ENCODE data around the gene CMTM8.

Gene CMTM8

GRCh38 chr3:32281570-32282106 is 43.2 kb downstream of the CMTM8 start:
- no peak for DNase-seq

GRCh38 chr3:32282578-32283154 is 44.2 kb downstream of the CMTM8 start:
- DNase-seq: no peak

- peak; percentile 53 for DNase-seq
These were observed 44.8 kb downstream of the CMTM8 start for GRCh38 chr3:32283304-32283703.

- no peak for DNase-seq
These were observed 46.1 kb downstream of the CMTM8 start for GRCh38 chr3:32284443-32285212.

GRCh38 chr3:32285891-32286290 is 47.4 kb downstream of the CMTM8 start:
- DNase-seq: no peak

GRCh38 chr3:32288819-32289218 is 50.3 kb downstream of the CMTM8 start:
- no peak for DNase-seq

GRCh38 chr3:32290619-32291018 is 52.1 kb downstream of the CMTM8 start:
- DNase-seq: no peak

- no peak for DNase-seq
These were observed 53.8 kb downstream of the CMTM8 start for GRCh38 chr3:32292085-32292796.

- DNase-seq: no peak
These were observed 55.4 kb downstream of the CMTM8 start for GRCh38 chr3:32293903-32294302.

GRCh38 chr3:32296251-32297204 is 58.0 kb downstream of the CMTM8 start:
- peak; percentile 61 for DNase-seq

GRCh38 chr3:32297366-32297765 is 58.9 kb downstream of the CMTM8 start:
- no peak for DNase-seq

GRCh38 chr3:32301426-32301825 is 62.9 kb downstream of the CMTM8 start:
- no peak for DNase-seq

GRCh38 chr3:32302601-32303398 is 64.3 kb downstream of the CMTM8 start:
- no peak for DNase-seq

GRCh38 chr3:32303399-32303747 is 64.9 kb downstream of the CMTM8 start:
- no peak for DNase-seq

- no peak for DNase-seq
These were observed 65.7 kb downstream of the CMTM8 start for GRCh38 chr3:32303977-32304881.

- DNase-seq: no peak
These were observed 66.9 kb downstream of the CMTM8 start for GRCh38 chr3:32305361-32305876.

GRCh38 chr3:32306072-32306471 is 67.6 kb downstream of the CMTM8 start:
- no peak for DNase-seq

GRCh38 chr3:32307591-32307990 is 69.1 kb downstream of the CMTM8 start:
- DNase-seq: no peak

- DNase-seq: no peak
These were observed 69.9 kb downstream of the CMTM8 start for GRCh38 chr3:32308378-32308777.

GRCh38 chr3:32309654-32310242 is 71.3 kb downstream of the CMTM8 start:
- no peak for DNase-seq

Measured in left hindlimb (tissue), 1 donor.